ENCODE results near the gene CATSPERZ.
"Not testable (repeated sequence)": the region's sequence is repeated elsewhere in the genome, so short reads cannot be mapped to it uniquely, and the experiment has no call there.

Gene CATSPERZ

DNA sequence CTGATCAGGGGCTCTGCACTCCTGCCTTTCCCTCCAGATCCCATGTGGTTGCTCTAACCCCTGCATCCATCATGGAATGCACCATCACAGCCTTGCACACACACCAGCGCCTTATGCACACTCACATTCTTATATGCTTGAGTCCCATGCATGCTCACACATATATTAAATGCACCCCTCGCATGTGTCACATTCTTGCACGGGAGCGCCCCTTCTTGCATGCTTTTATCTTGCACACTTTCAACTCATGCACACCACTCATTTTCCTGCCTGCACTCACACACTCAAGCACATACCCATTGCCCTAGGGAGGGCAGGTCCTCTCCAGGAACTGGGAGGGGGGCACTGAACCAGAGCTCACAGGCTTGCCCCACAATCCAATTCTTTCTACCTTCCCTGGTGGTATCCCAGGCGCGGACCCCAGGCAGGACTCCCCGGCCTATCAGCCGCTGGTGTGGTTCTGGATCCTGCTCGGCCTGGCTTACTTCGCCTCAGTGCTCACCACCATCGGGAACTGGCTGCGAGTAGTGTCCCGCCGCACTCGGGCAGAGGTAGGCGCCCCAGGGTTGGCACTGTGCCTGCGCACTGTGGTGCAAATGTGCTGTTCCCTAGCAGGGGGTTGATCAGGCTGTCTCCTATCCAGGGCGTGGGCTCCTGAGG, 2.3 kb upstream of the CATSPERZ start:
- DNase-seq (ENCODE audit: low read depth), result no peak
- no peak overlapping the region for H3K4me3 ChIP-seq (ENCODE audit: low read depth, low read length)

- H3K4me3 ChIP-seq (ENCODE audit: low read depth, low read length), result peak overlapping the region; percentile 24
- DNase-seq (ENCODE audit: low read depth), result no peak
Measured at GRCh38 chr11:64298966-64299846, 952 bp upstream of the CATSPERZ start.

DNA sequence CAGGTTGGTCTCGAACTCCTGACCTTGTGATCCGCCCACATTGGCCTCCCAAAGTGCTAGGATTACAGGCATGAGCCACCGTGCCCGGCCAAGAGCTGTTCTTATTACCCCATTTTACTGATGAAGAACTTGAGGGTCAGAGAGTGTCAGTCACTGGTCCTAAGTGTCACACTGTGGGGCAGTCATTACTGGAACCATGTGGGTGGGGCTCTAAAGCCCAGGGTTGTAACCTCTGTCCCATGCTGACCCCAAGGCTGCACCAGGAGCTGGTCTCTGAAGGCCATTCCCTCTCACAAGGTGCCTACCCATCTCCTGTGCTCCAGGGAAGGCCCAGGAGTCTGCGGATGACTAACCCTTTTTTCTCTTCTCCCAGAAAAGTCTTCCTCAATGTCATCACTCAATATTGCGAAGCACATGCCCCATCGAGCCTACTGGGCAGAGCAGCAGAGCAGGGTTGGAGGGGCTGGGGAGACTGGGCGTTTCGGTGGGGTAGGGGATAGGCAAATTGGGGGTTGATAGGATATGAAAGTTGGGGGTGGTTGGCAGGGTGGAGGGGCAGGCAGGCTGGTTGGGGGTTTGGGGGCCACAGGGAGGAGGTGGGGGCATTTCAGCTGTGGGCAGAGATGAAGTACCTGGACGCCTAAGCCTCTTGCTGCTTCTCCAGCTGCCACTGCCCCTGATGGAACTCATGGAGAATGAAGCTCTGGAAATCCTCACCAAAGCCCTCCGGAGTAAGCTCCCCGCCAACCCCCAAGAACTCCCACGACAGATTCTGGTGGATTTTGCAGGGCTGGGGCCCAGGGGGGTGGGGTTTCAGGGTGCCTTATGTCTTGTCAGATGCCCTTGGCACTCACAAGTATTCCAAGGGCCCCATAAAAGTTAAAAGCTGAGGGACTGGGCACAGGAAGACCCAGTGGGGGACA, 3.2 kb downstream of the CATSPERZ start:
- no peak overlapping the region for H3K4me3 ChIP-seq (ENCODE audit: low read depth, low read length)
- no peak for DNase-seq (ENCODE audit: low read depth)

GRCh38 chr11:64304032-64304315, 3.8 kb downstream of the CATSPERZ start:
- DNase-seq (ENCODE audit: low read depth), result no peak
- H3K4me3 ChIP-seq (ENCODE audit: low read depth, low read length), result peak overlapping the region; percentile 74

GRCh38 chr11:64304316-64305072, 4.3 kb downstream of the CATSPERZ start:
- H3K4me3 ChIP-seq (ENCODE audit: low read depth, low read length), result peak overlapping the region; percentile 74
- DNase-seq (ENCODE audit: low read depth), result peak; percentile 54

- DNase-seq (ENCODE audit: low read depth), result peak; percentile 89
- peak within 1 kb of the TSS; percentile 74 for H3K4me3 ChIP-seq (ENCODE audit: low read depth, low read length)
Measured at GRCh38 chr11:64305075-64305690, 5.0 kb downstream of the CATSPERZ start, which contains the start of gene ESRRA. TSS of gene ESRRA (plus strand) at chr11:64305524. CDS start at chr11:64307180, 1,656 bp downstream.

DNA sequence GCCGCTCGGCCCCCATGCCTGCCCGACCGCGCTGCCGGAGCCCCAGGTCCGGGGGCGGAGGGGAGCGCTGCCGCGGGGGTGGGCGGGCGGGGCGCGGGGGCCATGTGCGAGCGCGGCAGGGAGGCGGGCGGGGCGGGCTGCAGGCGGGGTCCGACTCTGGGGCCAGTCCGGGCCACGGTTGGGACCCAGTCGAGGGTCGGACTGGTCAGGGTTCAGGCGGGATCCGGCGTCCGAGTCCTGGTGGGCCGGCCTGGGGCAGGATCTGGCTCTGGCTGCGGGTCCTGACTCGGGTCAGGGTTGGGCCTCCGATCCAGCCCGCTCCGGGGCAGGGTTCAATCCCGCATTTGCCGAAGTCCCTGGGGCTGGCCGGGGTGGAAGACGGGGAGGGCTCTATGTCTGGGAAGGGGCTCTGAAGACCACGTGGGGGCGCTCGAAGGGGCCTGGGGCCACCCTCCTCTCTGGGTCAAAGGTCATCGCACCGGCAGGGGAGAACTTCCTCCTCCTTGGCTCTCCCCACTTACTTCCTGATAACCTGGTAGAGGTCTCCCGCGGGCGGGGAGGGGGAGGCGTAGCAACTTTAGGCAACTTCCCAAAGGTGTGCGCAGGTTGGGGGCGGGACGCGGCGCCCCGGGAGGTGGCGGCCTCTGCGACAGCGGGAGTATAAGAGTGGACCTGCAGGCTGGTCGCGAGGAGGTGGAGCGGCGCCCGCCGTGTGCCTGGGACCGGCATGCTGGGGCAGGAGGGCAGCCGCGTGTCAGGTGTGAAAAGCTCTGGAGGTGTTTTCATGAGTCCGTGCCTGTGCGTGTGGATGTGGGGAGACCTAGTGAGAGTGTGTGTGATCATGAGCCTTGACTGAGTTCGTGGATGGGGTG, 5.8 kb downstream of the CATSPERZ start:
- peak overlapping the region; percentile 72 for H3K4me3 ChIP-seq (ENCODE audit: low read depth, low read length)
- no peak for DNase-seq (ENCODE audit: low read depth)

DNA sequence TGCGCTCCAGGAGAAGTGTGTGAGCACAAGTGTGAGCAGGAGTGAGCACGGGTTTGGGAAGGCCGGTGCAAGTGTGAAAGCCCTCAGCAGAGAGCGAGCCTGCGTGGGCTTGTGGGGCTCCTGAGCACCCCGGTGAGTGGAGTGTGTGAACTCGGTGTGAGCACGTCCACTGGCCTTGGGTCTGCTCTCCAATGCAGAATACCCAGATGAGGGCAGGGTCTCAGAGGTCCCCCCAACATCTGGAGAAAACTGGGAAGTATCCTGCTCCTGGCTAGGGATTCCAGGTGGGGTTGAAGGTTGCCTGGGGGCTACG, 6.4 kb downstream of the CATSPERZ start:
- peak overlapping the region; percentile 72 for H3K4me3 ChIP-seq (ENCODE audit: low read depth, low read length)
- no peak for DNase-seq (ENCODE audit: low read depth)

- DNase-seq (ENCODE audit: low read depth), result no peak
- peak overlapping the region; percentile 72 for H3K4me3 ChIP-seq (ENCODE audit: low read depth, low read length)
Measured at GRCh38 chr11:64306876-64307622, 6.9 kb downstream of the CATSPERZ start.

- not testable (repeated sequence) for H3K4me3 ChIP-seq (ENCODE audit: low read depth, low read length); DNase-seq (ENCODE audit: low read depth)
Measured at GRCh38 chr11:64307795-64308194, 7.6 kb downstream of the CATSPERZ start.

- no peak for DNase-seq (ENCODE audit: low read depth)
- no peak overlapping the region for H3K4me3 ChIP-seq (ENCODE audit: low read depth, low read length)
Measured at GRCh38 chr11:64312947-64313346, 12.8 kb downstream of the CATSPERZ start.

- no peak for DNase-seq (ENCODE audit: low read depth)
- H3K4me3 ChIP-seq (ENCODE audit: low read depth, low read length), result no peak overlapping the region
Measured at GRCh38 chr11:64313491-64314145, 13.5 kb downstream of the CATSPERZ start.

DNA sequence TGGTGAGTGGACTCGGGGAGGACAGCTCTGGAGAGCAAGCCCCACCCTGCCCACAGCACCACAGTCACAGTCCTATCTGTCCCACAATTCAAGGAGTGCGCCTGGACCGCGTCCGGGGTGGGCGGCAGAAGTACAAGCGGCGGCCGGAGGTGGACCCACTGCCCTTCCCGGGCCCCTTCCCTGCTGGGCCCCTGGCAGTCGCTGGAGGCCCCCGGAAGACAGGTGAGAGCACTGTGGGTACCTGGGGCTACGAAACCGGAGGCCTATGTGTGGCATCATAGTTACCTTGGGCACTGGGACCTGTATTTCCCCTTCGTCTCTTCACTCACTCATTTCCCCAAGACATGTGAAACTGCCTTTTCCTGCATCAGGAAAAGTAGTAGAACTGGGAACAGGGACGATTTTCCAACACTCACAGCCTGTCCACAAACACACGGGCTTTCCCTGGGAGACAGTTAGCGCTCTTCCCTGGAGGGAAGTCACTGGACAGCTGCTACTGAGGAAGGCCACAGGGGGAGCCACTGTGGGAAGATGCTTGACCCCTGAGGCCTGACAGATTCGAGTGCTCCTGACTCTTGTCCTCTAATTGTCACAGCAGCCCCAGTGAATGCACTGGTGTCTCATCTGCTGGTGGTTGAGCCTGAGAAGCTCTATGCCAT, 14.1 kb downstream of the CATSPERZ start:
- H3K4me3 ChIP-seq (ENCODE audit: low read depth, low read length), result no peak overlapping the region
- no peak for DNase-seq (ENCODE audit: low read depth)

- no peak for DNase-seq (ENCODE audit: low read depth)
- no peak overlapping the region for H3K4me3 ChIP-seq (ENCODE audit: low read depth, low read length)
Measured at GRCh38 chr11:64314805-64315561, 14.8 kb downstream of the CATSPERZ start.

GRCh38 chr11:64315667-64316526, 15.7 kb downstream of the CATSPERZ start:
- not testable (repeated sequence) for H3K4me3 ChIP-seq (ENCODE audit: low read depth, low read length); DNase-seq (ENCODE audit: low read depth)
